ENCODE results near the gene SLIT1. TPM values are rescaled to one million over a fixed set of nuclear protein-coding genes. Genes with fewer than 3 reads are reported as not detected.

SLIT1 gene
- total RNA-seq (under 1 TPM; 0.44 to 0.50 TPM), total RNA-seq (0.53 to 1.0 reads per million in 2 donors)

DNA sequence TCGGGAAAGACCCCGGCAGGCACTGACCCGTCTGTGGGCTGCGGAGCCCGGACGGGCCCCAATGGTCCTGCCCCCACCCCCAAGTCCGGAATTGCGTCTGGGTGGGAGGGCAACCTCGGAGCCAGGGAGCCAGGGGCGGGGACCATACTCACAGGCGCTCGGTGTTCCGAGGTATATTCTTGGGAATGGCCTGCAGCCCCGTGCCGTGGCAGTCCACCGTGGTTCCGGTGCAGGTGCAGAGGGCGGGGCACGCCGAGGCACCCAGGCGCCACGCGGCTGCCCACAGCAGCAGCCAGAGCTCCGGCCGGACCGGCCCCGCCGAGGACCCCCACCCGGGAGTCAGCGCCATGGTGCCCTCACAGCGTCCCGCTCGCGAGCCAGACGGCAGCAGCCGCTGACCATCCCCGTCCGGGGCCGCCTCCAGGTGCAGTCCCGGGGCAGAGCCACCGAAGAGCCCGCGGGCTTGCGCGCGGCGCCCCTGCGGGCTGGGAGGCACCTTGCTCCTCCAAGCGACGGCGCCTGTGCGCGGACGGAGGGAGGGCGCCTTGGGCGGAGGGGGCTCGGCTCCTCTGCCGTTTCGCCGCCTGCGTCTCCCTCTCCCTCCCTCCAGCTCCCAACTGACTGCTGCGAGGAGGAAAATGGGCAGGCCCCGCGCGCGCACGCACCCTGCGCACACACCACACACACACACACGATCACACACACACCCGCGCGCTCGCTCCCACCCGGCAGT, at the start of gene SLIT1:
Gene SLIT1, minus strand, starts transcription at position 634 of the 733 bp plus-strand sequence. Its CDS starts 285 bp downstream, at position 349.
- Mint-ChIP-seq H3K4me1 (peaks cover 10% of the 10 kb centered on the region), H3K4me3 (peak within 1 kb of the TSS; percentile 63), H3K27me3 (peaks cover 43% of the 10 kb centered on the region), H3K36me3 (ENCODE audit: low read depth) (peaks cover 7% of the 10 kb centered on the region), H3K27ac (no peak within 1 kb of the TSS)
- ATAC-seq (no peak), DNase-seq (no peak)
- H3K9me3 ChIP-seq (ENCODE audit: control insufficient read depth, low read length, poor library complexity, severe bottlenecking), result no peaks in the 10 kb centered on the region

DNA sequence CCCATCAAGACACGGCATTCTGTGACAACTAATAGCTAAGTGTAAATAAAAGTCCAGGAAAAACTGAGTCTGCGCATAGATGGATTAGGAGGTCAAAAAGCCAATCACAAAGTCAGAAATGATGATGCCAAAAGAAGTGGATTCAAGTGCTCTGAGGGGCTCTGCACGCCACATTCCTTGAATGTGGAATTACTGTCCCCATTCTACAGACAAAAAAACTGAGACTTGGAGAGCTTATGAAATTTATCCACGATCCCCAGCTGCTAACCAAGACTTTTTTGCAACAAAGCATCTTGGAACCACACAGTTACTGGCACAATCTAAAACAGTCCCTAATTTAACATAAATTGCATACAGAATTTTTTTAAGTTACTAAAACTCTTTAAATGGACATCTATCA, 49.6 kb upstream of the SLIT1 start:
- ATAC-seq, result no peak
- Mint-ChIP-seq H3K4me1 (no peaks in the 10 kb centered on the region), H3K27me3 (no peaks in the 10 kb centered on the region), H3K4me3 (no peak overlapping the region), H3K36me3 (ENCODE audit: low read depth) (peaks cover 2% of the 10 kb centered on the region), H3K27ac (no peak overlapping the region)
- no peak for DNase-seq
- no peaks in the 10 kb centered on the region for H3K9me3 ChIP-seq (ENCODE audit: control insufficient read depth, low read length, poor library complexity, severe bottlenecking)

DNA sequence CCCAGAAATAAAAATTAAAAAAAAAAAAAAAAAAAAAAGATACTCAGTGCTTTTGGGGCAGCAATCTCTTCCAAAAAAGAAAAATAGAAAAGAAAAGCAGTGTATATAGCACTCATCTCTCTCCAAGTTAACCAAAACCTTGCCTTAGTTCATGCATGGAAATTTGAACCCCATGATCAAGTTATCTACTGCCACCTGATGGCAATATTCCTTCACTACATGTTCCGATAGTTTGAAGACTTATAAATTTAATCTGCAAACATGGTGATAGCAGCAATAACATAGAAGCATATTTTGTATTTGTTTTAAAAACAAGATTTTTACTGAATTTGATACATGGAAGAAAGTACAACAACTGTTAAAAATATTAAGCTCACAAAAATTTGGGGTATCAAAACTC, 48.6 kb upstream of the SLIT1 start:
- no peak overlapping the region for H3K4me3 Mint-ChIP-seq
- no peaks in the 10 kb centered on the region for H3K27me3 Mint-ChIP-seq
- H3K4me1 Mint-ChIP-seq, result no peaks in the 10 kb centered on the region
- ATAC-seq, result no peak
- no peaks in the 10 kb centered on the region for H3K9me3 ChIP-seq (ENCODE audit: control insufficient read depth, low read length, poor library complexity, severe bottlenecking)
- no peak overlapping the region for H3K27ac Mint-ChIP-seq
- DNase-seq, result no peak
- peaks cover 2% of the 10 kb centered on the region for H3K36me3 Mint-ChIP-seq (ENCODE audit: low read depth)

DNA sequence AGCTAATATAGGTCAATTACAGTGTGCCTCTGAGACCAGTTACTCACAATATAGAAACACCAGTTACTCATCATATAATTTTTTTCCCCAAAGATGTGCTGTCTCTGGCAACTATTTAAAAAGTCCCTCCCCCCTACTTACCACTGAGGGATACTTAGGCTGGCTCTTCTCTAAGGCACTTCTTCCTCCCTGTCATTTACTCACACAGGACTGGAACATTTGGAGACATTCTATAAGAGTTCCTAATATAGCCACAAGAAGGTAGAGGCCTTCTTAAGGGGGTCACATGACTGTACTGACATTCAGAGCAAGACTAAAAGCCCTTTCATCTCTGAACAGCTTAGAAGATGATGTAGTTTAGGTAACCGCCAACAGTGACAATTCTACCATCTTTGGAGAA, 44.4 kb upstream of the SLIT1 start:
- Mint-ChIP-seq H3K4me1 (peaks cover 4% of the 10 kb centered on the region), H3K36me3 (ENCODE audit: low read depth) (peaks cover 17% of the 10 kb centered on the region), H3K27me3 (no peaks in the 10 kb centered on the region), H3K4me3 (no peak overlapping the region), H3K27ac (no peak overlapping the region)
- ATAC-seq, result no peak
- H3K9me3 ChIP-seq (ENCODE audit: control insufficient read depth, low read length, poor library complexity, severe bottlenecking), result no peaks in the 10 kb centered on the region
- DNase-seq, result no peak

DNA sequence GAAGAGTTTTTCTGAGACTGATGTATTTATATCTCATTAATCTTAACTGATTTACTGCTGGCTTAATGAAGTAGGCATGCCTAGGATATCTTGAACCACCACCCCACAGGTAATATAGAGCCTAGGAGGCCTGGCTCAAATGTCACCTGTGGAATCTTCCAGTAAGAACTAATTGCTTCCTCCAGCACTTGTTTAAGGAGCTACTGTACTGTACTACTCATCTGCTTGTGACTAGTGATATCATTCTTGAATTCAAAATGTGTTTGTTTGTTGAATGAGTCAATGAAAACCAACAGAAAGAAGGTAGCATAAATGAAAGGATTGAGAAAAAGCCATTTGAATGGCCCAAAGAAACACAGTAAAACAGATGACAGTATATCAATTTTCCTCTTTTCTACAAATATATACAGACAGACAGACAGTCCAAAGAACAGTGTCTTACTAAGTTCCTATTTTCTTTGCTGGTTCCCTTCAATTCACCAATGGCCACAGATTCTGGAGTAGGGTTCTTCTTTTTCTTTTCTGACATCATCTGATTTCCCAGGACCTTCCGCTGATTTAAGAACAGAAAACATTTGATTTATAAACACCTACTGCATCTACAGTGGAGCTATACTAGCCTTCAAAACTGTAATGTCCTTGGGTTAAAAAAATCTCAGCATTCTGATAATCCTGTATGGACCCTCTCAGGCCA, 43.7 kb upstream of the SLIT1 start:
- ATAC-seq (no peak), DNase-seq (no peak)
- peaks cover 23% of the 10 kb centered on the region for H3K36me3 Mint-ChIP-seq (ENCODE audit: low read depth)
- H3K4me1 Mint-ChIP-seq, result peaks cover 9% of the 10 kb centered on the region
- H3K27ac Mint-ChIP-seq, result no peak overlapping the region
- H3K4me3 Mint-ChIP-seq, result no peak overlapping the region
- no peaks in the 10 kb centered on the region for H3K9me3 ChIP-seq (ENCODE audit: control insufficient read depth, low read length, poor library complexity, severe bottlenecking)
- H3K27me3 Mint-ChIP-seq, result no peaks in the 10 kb centered on the region

DNA sequence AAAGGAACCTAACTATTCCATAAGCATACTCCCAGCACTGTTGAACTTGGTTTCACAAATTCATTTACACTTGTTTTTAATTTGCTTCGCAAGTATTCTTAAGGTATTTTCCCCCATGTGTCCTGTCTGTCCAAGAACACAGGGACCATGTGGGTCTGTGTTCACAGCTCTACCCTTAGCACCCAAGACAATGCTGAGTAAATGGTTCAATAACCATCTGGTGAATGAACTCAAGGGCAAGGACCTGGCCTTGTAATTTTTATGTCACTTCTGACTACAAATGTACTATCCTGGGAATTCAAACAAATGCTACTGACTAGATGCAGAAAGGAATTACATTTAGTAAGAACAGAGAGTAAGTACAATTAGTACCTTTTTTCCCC, 43.0 kb upstream of the SLIT1 start:
- H3K36me3 Mint-ChIP-seq (ENCODE audit: low read depth), result peaks cover 25% of the 10 kb centered on the region

DNA sequence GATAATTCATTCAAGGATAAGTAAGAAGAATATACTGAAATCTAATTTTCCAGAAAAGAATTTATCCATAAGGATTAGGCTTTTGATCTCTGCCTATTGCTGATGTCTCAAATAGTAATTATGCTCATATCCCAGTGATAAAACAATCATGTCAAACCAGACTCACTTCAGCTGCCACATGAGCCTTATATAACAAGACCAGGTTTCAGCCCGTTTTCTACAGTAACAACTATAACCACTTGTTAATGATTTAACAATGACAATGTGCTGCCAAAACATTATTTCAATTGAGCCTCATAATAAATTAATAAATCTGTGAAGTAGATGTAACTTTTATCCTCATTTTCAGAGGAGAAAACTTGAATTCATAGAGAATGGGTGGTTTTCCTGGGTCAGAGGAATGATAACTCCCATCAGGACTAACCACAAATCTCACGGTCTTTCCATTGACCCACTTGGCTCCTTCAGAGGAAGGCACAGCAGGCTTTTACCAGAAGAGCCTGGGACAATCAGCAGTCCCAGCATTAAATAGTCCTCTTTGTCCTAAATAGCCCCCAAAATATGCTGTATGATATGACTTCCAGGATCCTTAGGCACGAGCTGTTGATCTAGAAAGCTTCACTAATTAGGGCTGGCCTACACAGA, 42.5 kb upstream of the SLIT1 start:
- Mint-ChIP-seq H3K27ac (no peak overlapping the region), H3K4me3 (no peak overlapping the region), H3K4me1 (peaks cover 12% of the 10 kb centered on the region), H3K36me3 (ENCODE audit: low read depth) (peaks cover 25% of the 10 kb centered on the region), H3K27me3 (no peaks in the 10 kb centered on the region)
- no peak for ATAC-seq
- DNase-seq, result no peak
- H3K9me3 ChIP-seq (ENCODE audit: control insufficient read depth, low read length, poor library complexity, severe bottlenecking), result no peaks in the 10 kb centered on the region

More for the DNA sequence above, 43.0 kb upstream of the SLIT1 start:
- no peak overlapping the region for H3K27ac Mint-ChIP-seq
- H3K9me3 ChIP-seq (ENCODE audit: control insufficient read depth, low read length, poor library complexity, severe bottlenecking), result no peaks in the 10 kb centered on the region
- DNase-seq (no peak), ATAC-seq (no peak)
- H3K4me1 Mint-ChIP-seq, result peaks cover 12% of the 10 kb centered on the region
- H3K27me3 Mint-ChIP-seq, result no peaks in the 10 kb centered on the region
- no peak overlapping the region for H3K4me3 Mint-ChIP-seq

DNA sequence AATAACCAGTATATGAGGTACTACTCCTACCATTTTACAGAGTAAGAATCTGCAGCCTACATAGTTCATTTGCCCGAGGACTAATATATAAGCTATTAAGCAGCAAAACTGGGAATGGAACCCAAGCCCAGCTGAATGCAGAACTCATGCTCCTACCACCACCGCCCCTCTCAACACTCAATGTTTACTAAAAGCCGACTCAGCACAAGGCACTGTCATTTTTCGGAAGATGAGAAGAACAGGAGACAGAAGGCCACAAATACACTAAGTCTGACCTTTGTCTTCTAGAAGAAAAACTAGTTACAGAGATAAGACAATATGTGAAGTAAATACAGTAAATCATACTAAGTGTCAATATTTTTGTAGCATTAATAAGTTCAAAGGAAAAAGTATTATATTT, 40.6 kb upstream of the SLIT1 start:
- Mint-ChIP-seq H3K36me3 (ENCODE audit: low read depth) (peaks cover 25% of the 10 kb centered on the region), H3K27ac (no peak overlapping the region), H3K27me3 (no peaks in the 10 kb centered on the region), H3K4me3 (no peak overlapping the region), H3K4me1 (peaks cover 12% of the 10 kb centered on the region)
- DNase-seq, result no peak
- ATAC-seq, result no peak
- no peaks in the 10 kb centered on the region for H3K9me3 ChIP-seq (ENCODE audit: control insufficient read depth, low read length, poor library complexity, severe bottlenecking)

DNA sequence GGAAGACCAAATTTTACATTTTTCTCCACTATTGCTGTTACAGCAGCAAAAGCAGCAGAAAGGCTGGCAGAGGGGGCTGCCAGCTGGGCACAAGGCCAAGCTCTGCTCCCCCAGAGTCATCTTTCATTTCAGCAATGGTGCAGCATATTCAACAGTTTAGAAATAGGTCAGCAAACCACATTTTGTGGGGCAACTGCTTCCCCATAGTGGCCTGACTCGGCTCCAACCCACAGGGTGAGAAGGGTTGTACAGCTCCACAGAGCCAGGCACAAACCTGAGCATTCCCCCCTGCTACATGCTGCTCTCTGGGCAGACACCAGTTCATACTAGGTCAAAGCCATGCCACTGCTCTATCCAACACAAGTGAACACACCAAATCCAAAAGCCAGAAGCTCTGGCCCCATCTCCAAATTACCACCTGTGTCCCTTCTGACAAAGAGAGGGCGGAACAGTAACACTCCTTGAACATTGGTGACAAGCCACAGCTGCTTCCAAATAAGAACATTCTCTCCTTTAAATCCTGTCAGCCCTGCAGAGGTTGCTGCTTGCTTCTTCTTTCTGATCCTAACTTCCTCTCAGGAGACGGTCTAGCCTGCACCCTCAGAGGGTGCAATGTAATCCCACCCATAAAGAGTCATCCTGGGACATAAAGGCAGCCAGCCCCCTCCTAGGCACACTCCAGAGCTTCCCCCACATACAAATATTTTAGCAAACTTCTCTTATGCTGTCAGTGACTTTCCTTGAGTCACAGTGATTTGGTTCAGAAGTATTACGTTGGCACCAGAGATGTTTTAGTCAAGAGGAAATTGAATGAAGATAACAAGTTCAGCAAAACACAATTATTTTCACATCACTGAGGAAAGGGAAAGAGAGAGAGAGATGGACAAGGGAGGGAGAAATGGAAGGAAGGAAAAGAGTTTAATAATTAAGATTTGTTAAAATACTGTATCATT, 39.0 kb upstream of the SLIT1 start:
- peaks cover 23% of the 10 kb centered on the region for H3K36me3 Mint-ChIP-seq (ENCODE audit: low read depth)
- no peaks in the 10 kb centered on the region for H3K27me3 Mint-ChIP-seq
- H3K27ac Mint-ChIP-seq, result peak overlapping the region; percentile 56
- no peak for DNase-seq
- no peak for ATAC-seq
- H3K4me3 Mint-ChIP-seq, result no peak overlapping the region
- H3K4me1 Mint-ChIP-seq, result peaks cover 13% of the 10 kb centered on the region
- no peaks in the 10 kb centered on the region for H3K9me3 ChIP-seq (ENCODE audit: control insufficient read depth, low read length, poor library complexity, severe bottlenecking)

DNA sequence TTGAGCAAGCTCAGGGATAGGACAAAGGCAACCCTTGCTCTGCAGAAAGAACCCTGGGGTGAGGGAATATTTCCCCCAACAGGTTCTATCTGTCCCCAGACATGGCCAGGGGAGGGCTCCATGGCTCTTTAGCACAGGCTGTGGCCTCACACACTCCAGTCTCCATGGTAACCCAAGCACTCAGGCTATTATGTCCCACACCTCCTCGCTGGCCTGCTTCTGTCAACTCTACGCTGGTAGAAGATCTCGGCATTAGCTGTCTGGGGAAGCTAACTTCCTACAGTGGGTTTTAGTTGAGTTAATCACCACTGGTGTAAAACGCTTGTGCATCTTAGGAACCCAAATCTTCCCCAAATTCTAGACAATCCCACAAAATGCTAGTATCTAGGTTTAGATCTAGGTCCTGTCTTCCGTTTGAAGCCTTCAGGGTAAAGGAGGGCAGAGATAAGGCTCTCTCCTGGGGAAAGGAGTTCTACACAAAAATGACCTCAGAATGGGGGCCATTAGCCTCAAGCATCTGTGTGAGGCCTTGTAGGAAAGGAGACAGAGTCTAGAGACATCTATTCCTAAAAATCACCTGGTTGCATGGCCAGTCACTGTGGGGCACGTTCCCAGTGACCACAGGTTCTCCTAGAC, 36.7 kb upstream of the SLIT1 start:
- no peak overlapping the region for H3K27ac Mint-ChIP-seq
- peaks cover 21% of the 10 kb centered on the region for H3K4me1 Mint-ChIP-seq
- ATAC-seq (no peak), DNase-seq (no peak)
- no peak overlapping the region for H3K4me3 Mint-ChIP-seq
- peaks cover 21% of the 10 kb centered on the region for H3K36me3 Mint-ChIP-seq (ENCODE audit: low read depth)
- no peaks in the 10 kb centered on the region for H3K27me3 Mint-ChIP-seq
- no peaks in the 10 kb centered on the region for H3K9me3 ChIP-seq (ENCODE audit: control insufficient read depth, low read length, poor library complexity, severe bottlenecking)

DNA sequence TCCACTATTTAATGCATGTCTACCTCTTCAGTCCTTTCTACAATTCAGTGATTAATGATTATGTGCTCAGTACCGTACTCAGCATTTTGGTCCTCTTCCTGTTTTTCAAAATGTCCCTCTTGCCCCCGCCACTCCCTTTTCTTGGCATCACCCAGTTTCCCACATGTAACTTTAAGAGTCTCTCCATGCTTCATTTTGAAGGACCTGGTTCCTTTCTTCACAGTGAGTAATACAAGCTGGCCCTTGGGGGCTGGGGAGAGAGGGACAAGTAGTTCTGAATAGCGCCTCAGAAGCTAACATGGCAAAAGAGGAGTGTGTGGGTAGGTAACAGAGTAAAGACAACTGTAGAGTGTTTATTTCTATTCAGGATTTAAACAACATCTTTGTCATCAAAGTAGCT, 34.6 kb upstream of the SLIT1 start:
- no peak for ATAC-seq
- Mint-ChIP-seq H3K4me1 (peaks cover 19% of the 10 kb centered on the region), H3K36me3 (ENCODE audit: low read depth) (peaks cover 8% of the 10 kb centered on the region)

DNA sequence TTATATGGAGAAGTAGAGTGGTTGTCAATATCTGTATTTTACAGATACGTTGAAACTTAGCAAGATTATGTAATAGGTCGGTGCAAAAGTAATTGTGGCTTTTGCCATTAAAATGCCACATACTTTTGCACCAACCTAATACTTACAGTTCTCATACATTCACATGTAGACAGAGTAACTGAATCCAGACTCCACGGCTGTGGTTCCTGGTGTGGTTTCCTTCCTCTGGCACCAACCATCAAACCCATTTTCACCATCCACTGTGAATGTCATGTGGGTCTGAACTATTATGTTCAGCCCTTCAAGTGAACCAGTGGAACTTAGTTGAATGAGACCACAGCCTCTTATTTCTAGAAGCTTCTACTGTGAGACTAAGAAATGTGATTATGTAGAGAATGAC, 31.5 kb upstream of the SLIT1 start:
- H3K36me3 Mint-ChIP-seq (ENCODE audit: low read depth), result no peaks in the 10 kb centered on the region
- H3K27me3 Mint-ChIP-seq, result no peaks in the 10 kb centered on the region
- DNase-seq (no peak), ATAC-seq (no peak)
- H3K4me1 Mint-ChIP-seq, result peaks cover 11% of the 10 kb centered on the region
- no peak overlapping the region for H3K4me3 Mint-ChIP-seq
- no peaks in the 10 kb centered on the region for H3K9me3 ChIP-seq (ENCODE audit: control insufficient read depth, low read length, poor library complexity, severe bottlenecking)
- peak overlapping the region; percentile 29 for H3K27ac Mint-ChIP-seq

More for the DNA sequence above, 34.6 kb upstream of the SLIT1 start:
- no peaks in the 10 kb centered on the region for H3K27me3 Mint-ChIP-seq
- no peak overlapping the region for H3K27ac Mint-ChIP-seq
- no peaks in the 10 kb centered on the region for H3K9me3 ChIP-seq (ENCODE audit: control insufficient read depth, low read length, poor library complexity, severe bottlenecking)
- DNase-seq, result no peak
- no peak overlapping the region for H3K4me3 Mint-ChIP-seq

Measured in T-helper 17 cell (primary cell).